HepG2 (cell line): Measurements from ENCODE around the gene TUBB4A. TPM values are rescaled to one million over a fixed set of nuclear protein-coding genes. Genes with fewer than 3 reads are reported as not detected.
A peak's percentile ranks its signal among the peaks of the same experiment; 100 is the strongest.

Experiments used
- ATF7 ChIP-seq, 2 experiments: fragments of 450-650 bp in 1 of 2; sonication (generic) in 1 of 2; formaldehyde crosslinking in 1 of 2; IDR thresholded peaks; 2 replicates each; pipeline versions ENCODE4 v1.4.0 to v1.6.1; 2016 to 2020; ENCODE audit warnings: antibody characterized with exemption in 1 of 2, mild to moderate bottlenecking in 1 of 2, missing genetic modification reagents in 1 of 2
- EZH2 ChIP-seq: conservative IDR thresholded peaks from 2 replicates; pipeline ENCODE4 v1.6.1; 2012; ENCODE audit warnings: mild to moderate bottlenecking, low read depth, low read length, moderate library complexity
- FOXP1 ChIP-seq, 2 experiments: fragments of 450-650 bp in 1 of 2; IDR thresholded peaks; 2 replicates each; pipeline ENCODE4 v1.6.1; 2017 to 2018; ENCODE audit warnings: antibody characterized with exemption in 1 of 2
- PHF5A ChIP-seq: IDR thresholded peaks from one replicate; pipeline ENCODE4 v1.6.1; 2018; ENCODE audit warnings: low read depth, missing genetic modification reagents; ENCODE audit not compliant: unreplicated experiment
- PITX1 ChIP-seq: sonication (generic); formaldehyde crosslinking; IDR thresholded peaks from 2 replicates; pipeline ENCODE4 v1.5.1; 2020; ENCODE audit warnings: mild to moderate bottlenecking, missing genetic modification reagents
- ZFP41 ChIP-seq: sonication (generic); formaldehyde crosslinking; IDR thresholded peaks from 2 replicates; pipeline ENCODE4 v1.4.0; 2020; ENCODE audit warnings: mild to moderate bottlenecking, missing genetic modification reagents, borderline replicate concordance
- ZNF605 ChIP-seq: sonication (generic); formaldehyde crosslinking; IDR thresholded peaks from 2 replicates; pipeline ENCODE4 v1.8.0; 2022; ENCODE audit warnings: mild to moderate bottlenecking, missing genetic modification reagents
- polyA plus RNA-seq, 8 experiments: library from polyadenylated mRNA; depleted of rRNA in 3 of 8; stranded (reverse) in 7 of 8; unstranded in 1 of 8; fragments of >200 nt; fragmentation: Illumina TruSeq in 4 of 8; extraction: Trizol in 4 of 8; gene quantifications; 2 replicates each; pipeline versions ENCODE4 v1.2.1 to v1.2.3, GENCODE V29; 2011 to 2016; ENCODE audit warnings: low read depth in 4 of 8, missing spikeins in 1 of 8, mixed read lengths in 1 of 8; ENCODE audit not compliant: insufficient read depth in 1 of 8
- total RNA-seq, 5 experiments: library from RNA; depleted of rRNA; stranded (reverse); fragments of >200 nt; fragmentation: Illumina TruSeq; extraction: Trizol; gene quantifications; 2 replicates each; pipeline ENCODE4 v1.2.3, GENCODE V29; 2016; ENCODE audit warnings: low read depth in 1 of 5
- TF ChIP-seq, protein P1 (sequence below): IDR thresholded peaks from 2 replicates; pipeline ENCODE4 v1.6.1; 2016; ENCODE audit warnings: low read depth, missing genetic modification reagents, missing compliant biosample characterization
- TF ChIP-seq, protein P2 (sequence below): sonication (generic); formaldehyde crosslinking; conservative IDR thresholded peaks from 2 replicates; pipeline ENCODE4 v1.4.0; 2020; ENCODE audit warnings: missing genetic modification reagents
- TF ChIP-seq, protein P3 (sequence below), 2 experiments: sonication (generic) in 1 of 2; formaldehyde crosslinking in 1 of 2; IDR thresholded peaks; 2 replicates each; pipeline versions ENCODE4 v1.4.0 to v1.6.1; 2016 to 2020; ENCODE audit warnings: borderline replicate concordance in 1 of 2, low read depth in 1 of 2, mild to moderate bottlenecking in 1 of 2, missing genetic modification reagents in 1 of 2
- TF ChIP-seq, protein P4 (sequence below): sonication (generic); formaldehyde crosslinking; IDR thresholded peaks from 2 replicates; pipeline ENCODE4 v1.4.0; 2020; ENCODE audit warnings: missing genetic modification reagents

The TUBB4A gene
- total and polyA plus RNA-seq, 2 of the 13 experiments (the other 11 are each of a cell fraction or from before 2014, with no cell fraction given), result not detected

DNA sequence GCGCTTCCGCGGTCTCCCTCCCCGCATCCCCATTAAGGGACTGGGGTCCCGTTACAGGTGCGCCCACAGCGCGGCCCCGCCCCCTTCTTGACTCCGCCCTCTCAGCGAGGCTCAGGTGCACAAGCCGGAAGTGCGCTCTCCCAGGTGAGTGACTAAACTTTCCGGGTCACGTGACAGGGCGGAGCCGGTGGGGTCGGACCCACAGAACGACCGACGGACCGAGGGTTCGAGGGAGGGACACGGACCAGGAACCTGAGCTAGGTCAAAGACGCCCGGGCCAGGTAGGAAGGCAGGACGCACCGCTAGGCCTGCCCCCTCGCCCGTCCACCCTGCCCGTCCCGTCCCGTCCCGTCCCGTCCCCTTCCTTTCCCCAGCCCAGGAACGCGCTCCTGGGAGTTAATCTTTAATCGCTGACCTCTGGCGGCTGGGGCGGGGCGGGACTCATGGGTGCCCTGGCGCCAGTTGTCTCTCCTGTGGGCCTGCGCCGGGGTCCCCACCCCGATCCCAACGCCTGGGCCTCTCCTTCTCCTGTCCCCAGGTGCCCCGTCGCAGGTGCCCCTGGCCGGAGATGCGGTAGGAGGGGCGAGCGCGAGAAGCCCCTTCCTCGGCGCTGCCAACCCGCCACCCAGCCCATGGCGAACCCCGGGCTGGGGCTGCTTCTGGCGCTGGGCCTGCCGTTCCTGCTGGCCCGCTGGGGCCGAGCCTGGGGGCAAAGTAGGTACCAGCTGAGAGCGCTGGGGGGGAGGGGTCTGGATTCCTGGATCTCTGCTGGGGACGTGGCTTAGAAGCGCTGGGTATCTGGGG, 37.8 kb downstream of the TUBB4A start, which contains the start of gene CRB3 (continued):
- TF ChIP-seq, protein P1, sequence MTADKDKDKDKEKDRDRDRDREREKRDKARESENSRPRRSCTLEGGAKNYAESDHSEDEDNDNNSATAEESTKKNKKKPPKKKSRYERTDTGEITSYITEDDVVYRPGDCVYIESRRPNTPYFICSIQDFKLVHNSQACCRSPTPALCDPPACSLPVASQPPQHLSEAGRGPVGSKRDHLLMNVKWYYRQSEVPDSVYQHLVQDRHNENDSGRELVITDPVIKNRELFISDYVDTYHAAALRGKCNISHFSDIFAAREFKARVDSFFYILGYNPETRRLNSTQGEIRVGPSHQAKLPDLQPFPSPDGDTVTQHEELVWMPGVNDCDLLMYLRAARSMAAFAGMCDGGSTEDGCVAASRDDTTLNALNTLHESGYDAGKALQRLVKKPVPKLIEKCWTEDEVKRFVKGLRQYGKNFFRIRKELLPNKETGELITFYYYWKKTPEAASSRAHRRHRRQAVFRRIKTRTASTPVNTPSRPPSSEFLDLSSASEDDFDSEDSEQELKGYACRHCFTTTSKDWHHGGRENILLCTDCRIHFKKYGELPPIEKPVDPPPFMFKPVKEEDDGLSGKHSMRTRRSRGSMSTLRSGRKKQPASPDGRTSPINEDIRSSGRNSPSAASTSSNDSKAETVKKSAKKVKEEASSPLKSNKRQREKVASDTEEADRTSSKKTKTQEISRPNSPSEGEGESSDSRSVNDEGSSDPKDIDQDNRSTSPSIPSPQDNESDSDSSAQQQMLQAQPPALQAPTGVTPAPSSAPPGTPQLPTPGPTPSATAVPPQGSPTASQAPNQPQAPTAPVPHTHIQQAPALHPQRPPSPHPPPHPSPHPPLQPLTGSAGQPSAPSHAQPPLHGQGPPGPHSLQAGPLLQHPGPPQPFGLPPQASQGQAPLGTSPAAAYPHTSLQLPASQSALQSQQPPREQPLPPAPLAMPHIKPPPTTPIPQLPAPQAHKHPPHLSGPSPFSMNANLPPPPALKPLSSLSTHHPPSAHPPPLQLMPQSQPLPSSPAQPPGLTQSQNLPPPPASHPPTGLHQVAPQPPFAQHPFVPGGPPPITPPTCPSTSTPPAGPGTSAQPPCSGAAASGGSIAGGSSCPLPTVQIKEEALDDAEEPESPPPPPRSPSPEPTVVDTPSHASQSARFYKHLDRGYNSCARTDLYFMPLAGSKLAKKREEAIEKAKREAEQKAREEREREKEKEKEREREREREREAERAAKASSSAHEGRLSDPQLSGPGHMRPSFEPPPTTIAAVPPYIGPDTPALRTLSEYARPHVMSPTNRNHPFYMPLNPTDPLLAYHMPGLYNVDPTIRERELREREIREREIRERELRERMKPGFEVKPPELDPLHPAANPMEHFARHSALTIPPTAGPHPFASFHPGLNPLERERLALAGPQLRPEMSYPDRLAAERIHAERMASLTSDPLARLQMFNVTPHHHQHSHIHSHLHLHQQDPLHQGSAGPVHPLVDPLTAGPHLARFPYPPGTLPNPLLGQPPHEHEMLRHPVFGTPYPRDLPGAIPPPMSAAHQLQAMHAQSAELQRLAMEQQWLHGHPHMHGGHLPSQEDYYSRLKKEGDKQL, result no peak
- TF ChIP-seq, protein P2, sequence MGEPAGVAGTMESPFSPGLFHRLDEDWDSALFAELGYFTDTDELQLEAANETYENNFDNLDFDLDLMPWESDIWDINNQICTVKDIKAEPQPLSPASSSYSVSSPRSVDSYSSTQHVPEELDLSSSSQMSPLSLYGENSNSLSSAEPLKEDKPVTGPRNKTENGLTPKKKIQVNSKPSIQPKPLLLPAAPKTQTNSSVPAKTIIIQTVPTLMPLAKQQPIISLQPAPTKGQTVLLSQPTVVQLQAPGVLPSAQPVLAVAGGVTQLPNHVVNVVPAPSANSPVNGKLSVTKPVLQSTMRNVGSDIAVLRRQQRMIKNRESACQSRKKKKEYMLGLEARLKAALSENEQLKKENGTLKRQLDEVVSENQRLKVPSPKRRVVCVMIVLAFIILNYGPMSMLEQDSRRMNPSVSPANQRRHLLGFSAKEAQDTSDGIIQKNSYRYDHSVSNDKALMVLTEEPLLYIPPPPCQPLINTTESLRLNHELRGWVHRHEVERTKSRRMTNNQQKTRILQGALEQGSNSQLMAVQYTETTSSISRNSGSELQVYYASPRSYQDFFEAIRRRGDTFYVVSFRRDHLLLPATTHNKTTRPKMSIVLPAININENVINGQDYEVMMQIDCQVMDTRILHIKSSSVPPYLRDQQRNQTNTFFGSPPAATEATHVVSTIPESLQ (CRISPR knock-in tag), result no peak
- TF ChIP-seq PHF5A (CRISPR knock-in tag) (no peak), ZNF605 (CRISPR knock-in tag) (no peak; the same call in none of the 2 replicates), EZH2 (no peak), ATF7 (IDR thresholded peaks at IDR 0.05) (no peak), ATF7 (CRISPR knock-in tag; IDR thresholded peaks at IDR 0.05) (no peak), PITX1 (CRISPR knock-in tag) (no peak; the same call in 1 of the 2 replicates), FOXP1 (IDR thresholded peaks at IDR 0.05) (no peak), FOXP1 (CRISPR knock-in tag; IDR thresholded peaks at IDR 0.05) (no peak), ZFP41 (CRISPR knock-in tag) (no peak)
- TF ChIP-seq, protein P3, sequence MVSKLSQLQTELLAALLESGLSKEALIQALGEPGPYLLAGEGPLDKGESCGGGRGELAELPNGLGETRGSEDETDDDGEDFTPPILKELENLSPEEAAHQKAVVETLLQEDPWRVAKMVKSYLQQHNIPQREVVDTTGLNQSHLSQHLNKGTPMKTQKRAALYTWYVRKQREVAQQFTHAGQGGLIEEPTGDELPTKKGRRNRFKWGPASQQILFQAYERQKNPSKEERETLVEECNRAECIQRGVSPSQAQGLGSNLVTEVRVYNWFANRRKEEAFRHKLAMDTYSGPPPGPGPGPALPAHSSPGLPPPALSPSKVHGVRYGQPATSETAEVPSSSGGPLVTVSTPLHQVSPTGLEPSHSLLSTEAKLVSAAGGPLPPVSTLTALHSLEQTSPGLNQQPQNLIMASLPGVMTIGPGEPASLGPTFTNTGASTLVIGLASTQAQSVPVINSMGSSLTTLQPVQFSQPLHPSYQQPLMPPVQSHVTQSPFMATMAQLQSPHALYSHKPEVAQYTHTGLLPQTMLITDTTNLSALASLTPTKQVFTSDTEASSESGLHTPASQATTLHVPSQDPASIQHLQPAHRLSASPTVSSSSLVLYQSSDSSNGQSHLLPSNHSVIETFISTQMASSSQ (IDR thresholded peaks at IDR 0.05; ENCODE audit: low read depth), result peak; percentile 88
- TF ChIP-seq, protein P3 (CRISPR knock-in tag; IDR thresholded peaks at IDR 0.05; ENCODE audit: borderline replicate concordance), result peak; percentile 96
- TF ChIP-seq, protein P4, sequence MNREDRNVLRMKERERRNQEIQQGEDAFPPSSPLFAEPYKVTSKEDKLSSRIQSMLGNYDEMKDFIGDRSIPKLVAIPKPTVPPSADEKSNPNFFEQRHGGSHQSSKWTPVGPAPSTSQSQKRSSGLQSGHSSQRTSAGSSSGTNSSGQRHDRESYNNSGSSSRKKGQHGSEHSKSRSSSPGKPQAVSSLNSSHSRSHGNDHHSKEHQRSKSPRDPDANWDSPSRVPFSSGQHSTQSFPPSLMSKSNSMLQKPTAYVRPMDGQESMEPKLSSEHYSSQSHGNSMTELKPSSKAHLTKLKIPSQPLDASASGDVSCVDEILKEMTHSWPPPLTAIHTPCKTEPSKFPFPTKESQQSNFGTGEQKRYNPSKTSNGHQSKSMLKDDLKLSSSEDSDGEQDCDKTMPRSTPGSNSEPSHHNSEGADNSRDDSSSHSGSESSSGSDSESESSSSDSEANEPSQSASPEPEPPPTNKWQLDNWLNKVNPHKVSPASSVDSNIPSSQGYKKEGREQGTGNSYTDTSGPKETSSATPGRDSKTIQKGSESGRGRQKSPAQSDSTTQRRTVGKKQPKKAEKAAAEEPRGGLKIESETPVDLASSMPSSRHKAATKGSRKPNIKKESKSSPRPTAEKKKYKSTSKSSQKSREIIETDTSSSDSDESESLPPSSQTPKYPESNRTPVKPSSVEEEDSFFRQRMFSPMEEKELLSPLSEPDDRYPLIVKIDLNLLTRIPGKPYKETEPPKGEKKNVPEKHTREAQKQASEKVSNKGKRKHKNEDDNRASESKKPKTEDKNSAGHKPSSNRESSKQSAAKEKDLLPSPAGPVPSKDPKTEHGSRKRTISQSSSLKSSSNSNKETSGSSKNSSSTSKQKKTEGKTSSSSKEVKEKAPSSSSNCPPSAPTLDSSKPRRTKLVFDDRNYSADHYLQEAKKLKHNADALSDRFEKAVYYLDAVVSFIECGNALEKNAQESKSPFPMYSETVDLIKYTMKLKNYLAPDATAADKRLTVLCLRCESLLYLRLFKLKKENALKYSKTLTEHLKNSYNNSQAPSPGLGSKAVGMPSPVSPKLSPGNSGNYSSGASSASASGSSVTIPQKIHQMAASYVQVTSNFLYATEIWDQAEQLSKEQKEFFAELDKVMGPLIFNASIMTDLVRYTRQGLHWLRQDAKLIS (CRISPR knock-in tag), result no peak
